NK-92 (cell line): ENCODE results near the gene PLAA.
A peak's percentile ranks its signal among the peaks of the same experiment; 100 is the strongest.

Source experiments
- DNase-seq: peaks from one replicate; lab custom pipeline; 2025; ENCODE audit not compliant: unreplicated experiment; lab: John Stamatoyannopoulos, UW

PLAA gene

GRCh38 chr9:26946753-26947727, at the start of gene PLAA:
PLAA (minus strand) TSS chr9:26947242; CDS start chr9:26947045, 197 bp downstream.
- no peak for DNase-seq

GRCh38 chr9:26995810-26996209, 48.8 kb upstream of the PLAA start:
- DNase-seq = no peak

DNA sequence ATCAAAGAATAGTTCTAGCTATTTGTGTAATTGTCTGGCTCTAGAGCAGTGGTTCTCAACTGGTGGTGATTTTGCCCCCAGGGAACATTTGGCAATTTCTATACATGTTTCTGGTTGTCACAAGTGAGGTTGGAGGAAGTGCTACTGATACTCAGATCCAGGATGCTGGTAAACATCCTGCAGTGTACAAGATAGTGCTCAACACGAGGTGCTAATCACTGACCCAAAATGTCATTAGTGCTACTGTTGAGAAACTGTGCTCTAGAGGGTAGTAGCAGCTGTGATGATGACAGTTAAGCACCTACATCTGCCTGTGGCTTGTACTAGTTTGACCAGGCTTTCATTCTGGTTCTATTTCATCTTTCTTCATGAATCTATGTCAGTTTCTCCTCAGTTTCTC, 36.3 kb upstream of the PLAA start:
- DNase-seq = no peak

DNA sequence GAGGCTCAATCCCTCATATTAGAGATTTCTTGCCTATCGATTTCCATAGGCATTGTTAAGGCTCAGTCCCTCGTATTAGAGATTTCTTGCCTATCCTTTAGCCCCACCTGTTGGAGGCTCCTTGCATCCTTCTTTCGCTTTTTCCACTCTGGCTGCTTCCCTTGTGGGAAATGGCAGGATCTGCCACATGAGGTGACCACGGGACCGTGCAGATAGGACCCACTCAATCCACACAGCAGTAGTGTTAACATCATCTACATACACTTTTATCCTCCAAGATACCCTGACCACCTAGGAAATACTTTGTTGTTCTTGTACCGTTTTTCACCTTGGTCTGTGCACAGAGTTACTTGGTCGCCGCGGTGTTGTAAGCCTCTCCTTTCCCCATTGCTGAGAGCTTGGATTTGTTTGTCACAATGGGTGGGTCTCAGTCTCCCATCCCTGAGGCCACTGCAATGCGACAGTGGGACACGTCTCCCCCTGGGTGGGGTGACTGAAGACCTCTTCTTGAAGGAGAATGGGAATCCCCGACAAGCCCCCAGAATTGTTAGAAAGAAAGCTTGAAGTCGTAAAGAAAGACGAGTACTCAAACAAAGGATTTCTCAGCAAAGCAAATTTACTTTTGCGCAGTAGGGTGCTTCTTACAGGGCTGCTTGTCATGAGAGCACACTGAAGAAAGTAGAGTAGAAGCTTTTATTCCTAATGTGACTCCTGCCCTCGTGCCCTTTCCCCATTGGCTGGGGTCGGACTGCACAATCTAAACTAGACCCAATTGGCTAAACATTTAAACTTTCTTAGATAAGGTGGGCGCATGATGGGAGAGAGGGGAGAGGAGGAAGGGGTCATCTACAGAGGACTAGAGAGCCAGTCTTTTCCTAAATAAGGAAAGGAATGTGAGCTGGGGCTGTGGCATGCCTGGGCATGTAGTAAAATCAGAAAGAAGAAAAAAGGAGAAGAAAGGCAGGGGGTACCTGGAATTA, 29.0 kb upstream of the PLAA start:
- no peak for DNase-seq

DNA sequence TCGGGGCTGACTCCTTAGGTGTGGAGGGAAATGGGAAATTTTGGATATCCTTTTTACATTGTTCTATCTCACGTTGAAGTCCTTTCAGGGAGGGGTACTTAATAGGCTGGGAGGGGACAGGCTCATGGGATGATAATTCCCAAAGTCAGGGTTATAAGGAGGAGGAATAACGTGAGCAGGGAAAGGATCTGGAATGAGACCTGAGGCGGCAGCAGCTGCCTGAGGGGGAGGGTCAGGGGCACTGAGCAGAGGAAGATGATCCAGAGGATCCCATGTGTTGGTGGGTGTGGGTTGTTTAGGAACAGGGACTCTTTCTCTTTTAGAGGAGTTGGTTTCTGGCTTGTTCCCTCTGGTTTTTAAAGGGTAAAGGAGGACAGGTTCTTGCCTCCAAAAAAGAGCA, 27.9 kb upstream of the PLAA start:
- DNase-seq = no peak

DNA sequence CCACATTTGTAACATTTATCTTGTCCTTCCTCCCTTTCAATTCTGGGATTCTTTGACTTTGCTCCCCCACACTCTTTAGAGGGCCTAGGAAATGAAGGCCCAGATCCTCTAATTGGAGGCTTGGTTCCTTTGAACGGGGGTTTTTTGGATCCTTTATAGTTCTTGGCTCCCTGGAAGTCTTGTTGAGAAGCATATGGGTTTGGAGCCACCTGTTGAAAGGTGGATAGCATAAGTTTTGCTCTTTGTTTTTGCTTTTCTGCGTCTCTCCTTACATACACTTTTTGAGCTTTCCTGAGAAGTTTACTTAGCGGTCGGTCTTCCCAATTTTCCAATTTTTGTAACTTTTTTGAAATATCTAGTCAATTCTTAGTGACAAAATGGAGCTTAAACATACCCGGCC, 26.9 kb upstream of the PLAA start:
- no peak for DNase-seq

DNA sequence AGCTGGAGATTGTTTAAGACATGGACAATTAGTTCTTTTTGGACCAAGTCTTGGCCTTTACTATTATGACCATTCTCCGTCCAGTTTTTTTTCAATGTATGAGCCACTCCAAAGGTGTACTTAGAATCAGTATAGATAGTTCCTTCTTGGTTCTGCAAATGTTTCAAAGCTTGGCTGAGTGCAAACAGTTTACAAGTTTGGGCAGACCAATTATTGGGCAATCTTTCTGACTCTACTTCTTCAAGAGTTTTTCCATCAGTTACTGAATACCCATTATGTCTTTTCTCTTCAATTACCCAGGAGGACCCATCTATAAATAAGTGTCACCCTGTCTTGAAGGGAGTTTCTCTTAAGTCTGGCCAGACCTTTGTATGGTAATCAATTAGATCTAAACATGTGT, 24.7 kb upstream of the PLAA start:
- no peak for DNase-seq

- DNase-seq = no peak
Measured at GRCh38 chr9:26956860-26957233, 9.8 kb upstream of the PLAA start.

- DNase-seq = peak; percentile 45
Measured at GRCh38 chr9:26955921-26956859, 9.1 kb upstream of the PLAA start, which contains the start of gene IFT74. IFT74 (plus strand) TSS chr9:26956412; CDS start chr9:26961968, 5,556 bp downstream.

GRCh38 chr9:26955222-26955903, 8.3 kb upstream of the PLAA start:
- no peak for DNase-seq

- no peak for DNase-seq
Measured at GRCh38 chr9:26954050-26954508, 7.0 kb upstream of the PLAA start.

GRCh38 chr9:26951794-26952193, 4.8 kb upstream of the PLAA start:
- DNase-seq = no peak

DNA sequence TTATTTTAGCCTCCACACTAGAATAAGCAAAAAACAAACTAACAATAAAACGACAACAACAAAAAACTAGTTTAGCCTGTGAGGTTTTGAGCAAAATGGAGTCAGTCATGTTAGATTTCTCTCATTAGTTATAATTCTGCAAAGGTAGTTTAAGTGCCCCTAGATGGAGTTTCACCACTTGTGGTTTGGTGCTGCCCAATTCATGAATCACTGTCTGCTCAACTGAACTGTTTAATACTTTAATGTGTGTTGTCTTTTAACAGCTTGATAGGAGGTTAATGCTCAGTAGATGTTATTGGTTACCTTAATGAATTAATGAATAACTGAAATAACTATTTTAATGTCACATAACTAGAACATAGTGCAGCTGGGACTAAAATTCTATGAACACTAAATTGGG, 3.5 kb upstream of the PLAA start:
- no peak for DNase-seq

DNA sequence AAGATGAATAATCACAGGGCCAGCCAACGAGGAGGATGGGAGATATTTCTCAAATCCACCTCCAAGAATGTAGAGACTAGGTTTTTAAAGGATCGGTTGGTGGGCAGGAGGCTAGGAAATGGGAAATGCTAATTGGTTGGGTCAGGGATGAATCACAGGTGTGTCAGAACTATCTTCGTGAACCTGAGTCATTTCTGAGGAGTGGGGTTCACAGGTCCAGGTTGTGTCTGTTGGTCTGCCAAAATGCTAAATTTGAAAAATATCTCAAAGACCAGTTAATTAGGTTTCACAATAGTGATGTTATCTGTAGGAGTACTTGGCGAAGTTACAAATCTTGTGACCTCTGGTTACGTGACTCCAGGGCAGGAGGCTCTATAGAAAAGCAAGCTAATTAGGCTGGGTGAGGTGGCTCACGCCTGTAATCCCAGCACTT, 2.6 kb upstream of the PLAA start:
- DNase-seq = no peak

DNA sequence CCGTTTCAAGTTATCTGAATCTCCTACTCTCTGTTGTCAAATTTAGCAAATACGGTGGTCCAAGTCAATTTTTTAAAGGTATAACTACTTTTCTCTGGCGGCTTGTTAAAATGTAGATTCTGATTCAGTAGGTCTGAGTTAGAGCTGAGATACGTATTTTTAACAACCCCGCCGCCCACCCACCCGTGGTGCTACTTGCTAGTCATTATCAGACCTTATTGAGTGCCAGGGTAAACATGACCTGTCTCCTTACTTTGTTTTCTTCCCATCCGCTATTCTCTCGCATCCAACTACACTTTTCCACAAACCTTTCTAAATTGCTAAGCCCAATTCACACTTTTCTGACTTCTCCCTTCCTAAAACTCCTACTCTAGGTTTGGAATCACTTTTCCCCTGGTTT, 694 bp upstream of the PLAA start:
- DNase-seq = no peak

- no peak for DNase-seq
Measured at GRCh38 chr9:26945591-26945990, 1.5 kb downstream of the PLAA start.

DNA sequence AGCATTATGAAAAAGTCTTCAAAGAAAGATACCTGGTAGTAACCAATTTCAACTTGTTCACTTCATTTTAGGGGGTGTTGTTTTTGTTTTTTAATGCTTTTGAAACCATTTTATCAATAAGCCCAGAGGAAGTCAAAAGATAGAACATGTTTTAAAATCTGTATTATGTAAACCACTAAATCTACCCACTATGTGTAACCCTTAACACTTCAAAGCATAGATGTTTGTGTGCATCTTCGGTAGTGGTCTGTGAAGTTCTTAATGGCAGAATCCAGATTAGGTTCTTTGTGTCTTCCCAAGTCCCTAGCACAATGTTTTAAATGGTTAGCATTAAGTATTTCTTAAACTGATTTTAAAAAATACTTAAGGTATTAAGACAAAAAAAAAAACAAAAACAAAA, 6.3 kb downstream of the PLAA start:
- no peak for DNase-seq

DNA sequence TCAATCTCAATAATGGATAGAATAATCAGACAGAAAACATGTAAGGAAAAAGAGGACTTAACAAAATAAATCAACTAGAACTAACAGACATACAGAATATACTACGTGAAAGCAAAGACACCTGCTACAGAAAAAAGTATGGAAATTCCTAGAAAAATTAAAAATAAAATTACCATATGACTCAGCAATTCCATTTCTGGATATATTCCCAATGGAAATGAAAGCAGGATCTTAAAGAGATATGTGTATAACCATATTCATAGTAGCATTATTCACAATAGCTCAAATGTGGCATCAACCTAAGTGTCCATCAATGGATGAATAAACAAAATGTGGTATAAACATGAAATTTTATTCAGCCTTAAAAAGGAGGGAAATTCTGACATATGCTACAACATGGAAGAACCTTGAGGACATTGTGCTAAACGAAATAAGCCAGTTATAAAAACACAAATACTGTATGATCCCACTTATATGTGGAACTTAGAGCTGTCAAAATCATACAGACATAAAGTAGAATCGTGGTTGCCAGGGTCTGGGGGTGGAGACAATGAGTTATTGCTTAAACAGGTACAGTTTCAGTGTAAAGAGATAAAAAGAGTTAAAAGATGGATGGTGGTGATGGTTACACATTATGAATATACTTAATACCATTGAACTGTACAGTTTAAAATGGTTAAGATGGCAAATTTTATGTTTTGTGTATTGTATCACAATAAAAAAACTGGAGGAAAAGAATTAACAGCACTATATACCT, 6.9 kb downstream of the PLAA start:
- no peak for DNase-seq

- no peak for DNase-seq
Measured at GRCh38 chr9:26937816-26938371, 9.1 kb downstream of the PLAA start.
